Superior temporal gyrus (tissue), 1 donor: ENCODE data around the gene GTF2IRD1.
A peak's percentile ranks its signal among the peaks of the same experiment; 100 is the strongest.
"Not testable (repeated sequence)": the region's sequence is repeated elsewhere in the genome, so short reads cannot be mapped to it uniquely, and the experiment has no call there.

Source experiments
- DNase-seq: peaks from one replicate; pipeline ENCODE4 v3.0.0-alpha.2; 2016; ENCODE audit errors: extremely low spot score

The GTF2IRD1 gene

DNA sequence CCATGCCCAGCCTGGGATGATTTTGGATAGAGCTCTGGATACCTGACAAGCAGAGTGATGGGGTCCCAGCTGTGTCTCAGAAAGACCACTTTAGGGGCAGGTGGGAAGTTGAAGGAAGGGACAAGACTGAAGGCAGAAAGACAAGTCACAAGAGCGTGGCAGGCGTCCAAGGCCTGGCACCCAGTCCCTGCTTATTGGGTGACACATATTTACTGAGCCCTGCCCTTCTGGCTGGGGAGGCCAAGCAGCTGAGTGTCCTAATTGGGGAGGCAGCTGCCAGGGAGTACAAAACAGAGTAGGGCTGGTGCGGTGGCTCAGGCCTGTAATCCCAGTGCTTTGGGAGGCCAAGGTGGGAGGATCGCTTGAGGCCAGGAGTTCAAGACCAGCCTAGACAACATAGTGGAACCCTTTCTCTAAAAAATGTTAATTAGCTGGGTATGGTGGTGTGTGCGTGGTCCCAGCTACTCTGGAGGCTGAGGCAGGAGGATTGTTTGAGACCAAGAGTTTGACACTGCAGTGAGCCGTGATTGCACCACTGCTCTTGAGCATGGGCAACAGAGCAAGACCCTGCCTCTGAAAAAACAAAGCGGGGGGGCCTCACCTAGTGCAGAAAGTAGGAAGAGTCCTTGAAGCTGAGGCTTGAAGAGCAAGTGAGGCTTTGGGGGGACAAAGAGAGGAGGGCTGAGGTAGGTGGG is 150.8 kb downstream of the GTF2IRD1 start:
- no peak for DNase-seq

DNA sequence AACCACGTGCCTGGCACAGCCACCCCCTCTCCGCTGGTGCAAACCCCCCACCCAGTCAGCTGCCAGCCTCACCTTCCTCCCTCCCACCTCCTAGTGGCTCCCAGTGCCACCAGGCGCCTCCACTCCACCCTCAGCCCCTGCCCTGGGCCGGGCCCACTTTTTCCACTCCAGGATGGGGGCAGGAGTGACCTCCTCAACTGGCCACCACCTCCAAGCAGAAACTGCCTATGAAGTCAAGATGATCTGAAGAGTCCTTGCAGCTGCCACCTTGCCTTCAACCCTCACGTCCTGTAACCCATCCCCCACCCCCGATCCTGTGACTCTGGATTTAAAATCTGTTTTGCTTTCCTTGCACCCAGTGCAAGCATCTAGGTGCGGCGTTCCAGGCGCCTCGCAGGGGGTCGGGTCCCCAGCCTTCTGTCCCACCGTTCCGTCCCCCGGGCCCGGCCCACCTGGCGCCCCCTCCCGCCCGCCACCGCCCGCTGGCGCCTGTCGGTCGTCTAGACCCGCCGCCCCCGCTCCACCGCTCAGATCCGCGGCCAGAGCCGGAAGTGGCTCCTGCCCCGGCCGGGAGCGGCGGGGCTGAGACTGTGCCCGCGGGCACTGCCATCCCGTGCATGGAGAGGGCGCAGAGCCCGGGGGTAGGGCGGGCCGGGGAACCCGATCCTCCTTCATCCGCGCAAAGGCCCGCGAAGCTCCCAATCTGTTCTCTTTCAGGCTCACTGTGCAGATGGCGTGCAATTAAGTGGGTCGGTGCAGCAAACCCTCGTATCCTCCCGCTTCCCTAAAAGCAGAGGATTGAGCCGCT is 152.6 kb downstream of the GTF2IRD1 start:
- peak; percentile 27 for DNase-seq

DNA sequence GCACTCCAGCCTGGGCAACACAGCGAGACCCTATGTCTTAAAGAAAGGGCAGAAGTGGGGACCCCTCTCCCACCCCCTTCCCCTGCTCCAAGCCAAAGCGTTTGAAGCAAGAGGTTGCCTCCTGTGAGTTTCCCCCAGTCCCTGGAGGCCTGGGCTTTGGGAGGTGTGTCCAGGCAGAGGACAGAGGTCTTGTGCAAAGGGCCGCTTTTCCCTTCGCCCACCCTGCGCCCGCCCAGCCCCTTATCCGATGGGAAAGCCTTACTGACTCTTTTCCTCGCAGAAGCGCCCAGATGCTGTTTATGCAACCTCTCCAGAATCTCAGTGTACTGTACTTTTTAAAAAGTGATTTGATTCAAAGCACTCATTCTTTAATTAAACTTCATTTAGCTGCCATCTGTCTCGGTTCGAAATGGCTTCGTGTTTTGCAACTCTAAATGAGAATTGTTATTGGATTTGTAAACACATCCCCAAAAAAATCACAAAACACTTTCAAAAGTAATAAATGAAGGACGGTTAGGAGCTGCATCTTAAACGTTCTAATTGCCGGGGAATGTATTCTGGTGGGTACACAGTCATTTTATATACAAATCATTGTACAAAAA is 153.3 kb downstream of the GTF2IRD1 start:
- DNase-seq = peak; percentile 27

DNA sequence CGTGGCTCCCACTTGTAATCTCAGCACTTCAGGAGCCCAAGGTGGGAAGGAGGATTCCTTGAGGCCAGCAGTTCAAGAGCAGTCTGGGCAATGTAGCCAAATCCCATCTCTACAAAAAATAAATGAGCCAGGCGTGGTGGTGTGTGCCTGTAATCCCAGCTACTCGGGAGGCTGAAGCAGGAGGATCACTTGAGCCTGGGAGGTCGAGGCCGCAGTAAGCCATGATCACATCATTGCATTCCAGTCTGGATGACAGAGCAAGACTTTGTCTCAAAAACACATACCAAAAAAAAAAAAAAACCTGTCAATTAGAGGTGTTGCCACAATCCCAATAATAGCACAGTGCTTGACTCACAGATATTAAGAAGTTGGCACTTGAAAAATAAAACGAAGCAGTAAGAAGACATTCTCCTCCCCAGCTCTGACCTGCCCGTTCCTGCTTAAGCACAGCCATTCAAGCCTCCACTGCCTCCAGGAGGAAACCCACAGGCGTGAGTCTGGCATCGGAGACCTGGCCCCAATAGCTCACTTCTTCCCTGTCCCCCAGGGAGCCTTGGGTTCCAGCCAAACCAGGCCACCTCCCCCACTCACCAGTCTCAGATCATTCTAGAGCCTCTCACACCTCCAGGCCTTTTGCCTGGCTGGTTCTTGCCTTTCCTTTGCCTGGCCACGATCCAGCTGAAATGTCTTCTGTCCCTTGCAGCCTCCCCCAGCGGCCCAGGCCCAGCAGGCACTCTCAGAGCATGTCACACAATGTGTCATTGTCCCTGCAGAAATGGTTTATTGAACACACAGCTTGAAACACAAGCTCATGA is 158.5 kb downstream of the GTF2IRD1 start:
- peak; percentile 31 for DNase-seq

DNA sequence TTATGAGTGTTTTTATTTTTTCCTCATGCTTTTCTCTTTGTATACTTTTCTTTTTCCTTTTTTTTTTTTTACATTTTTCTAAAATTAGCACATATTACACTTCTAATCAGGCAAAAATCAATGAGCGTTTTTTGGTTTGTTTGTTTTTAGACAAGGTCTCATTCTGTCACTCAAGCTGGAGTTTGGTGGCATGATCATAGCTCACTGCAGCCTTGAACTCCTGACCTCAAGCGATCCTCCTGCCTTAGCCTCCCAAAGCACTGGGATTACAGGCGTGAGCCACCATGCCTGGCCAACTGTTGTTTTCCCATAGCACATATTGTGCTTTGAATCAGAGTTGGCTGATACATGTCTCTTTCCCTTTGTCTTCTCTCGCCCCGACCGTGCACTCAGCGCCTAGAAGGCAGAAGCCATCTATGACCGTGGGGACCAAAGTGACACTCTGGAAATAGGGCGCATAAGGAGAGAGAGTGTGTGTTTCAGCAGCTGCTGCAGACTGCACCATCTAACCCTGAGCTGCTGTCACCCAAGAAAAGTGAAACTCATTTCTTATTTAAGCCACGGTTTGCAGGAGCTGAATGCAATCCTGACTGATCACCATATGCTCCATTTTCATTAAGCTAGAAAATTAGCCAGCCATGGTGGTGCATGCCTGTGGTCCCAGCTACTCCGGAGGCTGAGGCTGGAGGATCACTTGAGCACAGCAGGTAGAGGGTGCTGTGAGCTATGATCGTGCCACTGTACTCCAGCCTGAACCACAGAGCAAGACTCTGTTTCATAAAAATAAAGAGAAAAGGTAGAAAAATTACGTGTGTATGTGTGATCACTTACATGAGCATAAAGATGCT is 162.5 kb downstream of the GTF2IRD1 start:
- DNase-seq = no peak

DNA sequence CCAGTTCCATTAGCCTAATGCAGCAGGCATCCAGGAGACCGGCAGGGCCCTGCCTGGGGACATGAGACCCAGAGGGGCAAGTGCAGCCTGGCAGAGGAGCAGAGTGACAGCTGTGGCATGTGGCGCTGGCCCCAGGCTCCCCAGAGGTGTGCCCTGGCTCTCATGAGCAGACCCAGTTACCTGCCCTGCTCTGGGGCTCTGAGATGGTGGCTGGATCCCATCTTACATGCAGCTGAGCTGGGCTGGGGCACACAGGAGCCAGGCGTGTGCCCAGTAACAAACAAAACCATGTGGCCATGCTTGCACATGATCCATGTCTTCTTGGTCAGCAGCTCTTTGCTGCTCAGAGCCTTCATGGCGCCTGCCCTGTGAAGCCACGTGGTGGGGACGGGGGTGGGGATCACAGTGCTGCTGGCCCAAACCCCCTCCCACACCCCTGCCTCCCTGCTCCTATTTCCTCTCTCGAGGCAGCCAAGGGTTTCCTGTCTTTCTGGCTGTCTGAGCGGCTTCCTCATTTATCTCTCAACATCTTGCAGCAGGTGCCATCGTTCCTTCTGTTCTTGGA is 163.6 kb downstream of the GTF2IRD1 start:
- no peak for DNase-seq

DNA sequence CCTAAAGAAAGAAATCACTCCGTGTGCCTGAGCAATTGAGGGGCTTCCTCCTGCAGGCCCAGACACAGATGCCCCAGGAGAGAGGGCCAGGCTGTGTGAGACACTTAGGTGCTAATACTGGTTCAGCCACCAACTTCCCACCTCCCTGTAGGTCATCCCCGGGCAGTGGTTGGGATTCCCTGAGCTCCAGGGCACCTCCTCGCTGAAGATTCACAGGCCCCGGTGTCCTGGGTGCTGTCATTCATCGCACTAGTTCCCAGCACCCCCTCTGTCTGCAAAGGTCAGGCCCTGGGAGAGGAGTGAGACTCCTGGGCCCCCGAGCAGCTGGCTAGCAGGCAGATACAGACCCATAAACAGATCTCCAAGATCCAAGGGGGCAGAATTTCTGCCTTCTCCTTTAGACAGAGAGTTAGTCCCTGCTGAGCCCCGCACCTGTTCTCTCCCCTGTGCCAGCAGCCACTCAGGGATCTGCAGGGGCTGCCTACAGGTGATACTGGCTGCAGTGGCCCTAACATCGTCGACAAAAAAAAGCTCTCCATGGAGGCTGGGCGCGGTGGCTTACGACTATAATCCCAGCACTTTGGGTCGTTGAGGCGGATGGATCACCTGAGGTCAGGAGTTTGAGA is 165.6 kb downstream of the GTF2IRD1 start:
- DNase-seq = no peak

DNA sequence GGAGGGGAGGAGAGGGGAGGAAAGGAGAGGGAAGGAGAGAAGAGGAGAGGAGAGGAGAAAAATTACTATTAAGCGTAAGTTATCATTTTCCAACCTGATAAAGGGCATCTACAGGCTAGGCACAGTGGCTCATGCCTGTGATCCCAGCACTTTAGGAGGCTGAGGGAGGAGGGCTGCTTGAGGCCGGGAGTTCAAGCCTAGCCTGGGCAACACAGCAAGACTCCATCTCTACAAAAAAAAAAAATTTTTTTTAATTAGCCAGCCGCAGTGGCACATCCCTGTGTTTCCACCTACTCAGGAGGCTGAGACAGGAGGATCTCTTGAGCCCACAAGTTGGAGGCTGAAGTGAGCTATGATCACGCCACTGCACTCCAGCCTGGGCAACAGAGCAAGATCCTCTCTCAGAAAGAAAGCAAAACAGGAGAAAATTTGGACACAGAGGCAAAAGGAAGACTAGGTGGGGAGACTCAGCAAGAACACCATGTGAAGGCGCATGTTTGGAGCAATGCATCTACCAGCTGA is 168.6 kb downstream of the GTF2IRD1 start:
- no peak for DNase-seq

DNA sequence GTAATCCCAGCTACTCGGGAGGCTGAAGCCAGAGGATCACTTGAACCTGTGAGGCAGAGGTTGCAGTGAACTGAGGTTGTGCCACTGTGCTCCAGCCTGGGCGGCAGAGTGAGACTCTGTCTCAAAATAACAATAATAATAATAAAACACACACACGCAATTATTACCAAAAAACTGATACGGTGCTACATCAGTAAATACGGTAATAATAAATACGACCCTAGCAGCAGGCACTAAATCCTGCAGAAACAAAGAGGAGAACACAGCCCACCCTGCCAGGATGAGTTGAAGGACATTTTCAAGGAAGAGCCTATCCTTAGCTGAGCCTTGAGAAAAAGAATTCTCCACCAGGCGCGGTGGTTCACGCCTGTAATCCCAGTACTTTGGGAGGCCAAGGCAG is 169.4 kb downstream of the GTF2IRD1 start:
- DNase-seq = no peak

DNA sequence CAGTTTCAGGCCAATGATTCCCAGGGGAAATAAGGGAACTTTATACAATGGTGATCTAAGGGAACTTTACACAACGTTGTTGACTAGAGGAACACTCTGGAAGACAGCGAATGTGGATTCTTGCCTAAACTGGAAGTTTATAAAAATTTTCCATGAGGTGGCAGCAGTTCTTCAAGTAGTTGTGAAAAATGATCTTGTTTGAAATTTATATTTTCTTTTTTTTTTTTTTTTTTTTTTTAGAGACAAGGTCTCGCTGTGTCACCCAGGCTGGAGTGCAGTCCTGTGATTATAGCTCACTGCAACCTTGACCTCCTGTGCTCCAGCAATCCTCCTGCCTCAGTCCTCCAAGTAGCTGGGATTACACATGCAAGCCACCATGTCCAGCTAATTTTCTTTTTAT is 171.7 kb downstream of the GTF2IRD1 start:
- DNase-seq = peak; percentile 70

DNA sequence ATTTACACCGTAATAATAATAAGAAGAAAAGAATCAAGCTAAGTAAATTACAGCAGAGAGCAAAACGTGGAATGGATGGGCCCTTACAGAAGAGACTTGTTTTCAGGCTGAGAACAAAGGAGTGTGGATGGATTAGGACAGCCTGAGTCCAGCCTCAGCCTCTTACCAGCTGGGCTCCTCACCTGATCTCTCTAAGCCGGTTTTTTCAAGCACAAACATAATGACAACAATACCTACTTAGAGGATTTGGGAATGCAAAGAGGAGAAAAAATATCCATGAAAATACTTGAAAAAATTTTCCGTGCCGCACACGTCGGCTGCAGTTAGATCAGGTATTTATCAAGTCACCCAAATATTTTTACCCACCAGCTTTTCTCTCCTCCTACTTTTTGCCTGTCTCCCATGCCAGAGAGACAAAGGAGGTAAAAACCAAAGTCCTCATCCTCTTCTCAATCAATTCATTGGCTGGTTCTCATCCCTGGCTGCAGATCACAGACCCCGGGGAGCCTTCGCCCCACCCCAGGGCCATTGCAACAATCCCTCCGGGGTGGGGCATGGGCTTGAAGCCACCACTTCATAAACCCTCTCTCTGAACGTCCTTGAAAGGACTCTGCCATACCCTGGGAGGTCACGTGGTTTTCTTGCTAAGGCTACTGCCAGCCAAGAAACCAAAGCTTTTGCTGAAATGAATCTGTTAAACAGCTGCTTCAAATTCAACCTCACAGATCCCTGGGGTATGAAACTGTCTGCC is 174.1 kb downstream of the GTF2IRD1 start:
- no peak for DNase-seq

DNA sequence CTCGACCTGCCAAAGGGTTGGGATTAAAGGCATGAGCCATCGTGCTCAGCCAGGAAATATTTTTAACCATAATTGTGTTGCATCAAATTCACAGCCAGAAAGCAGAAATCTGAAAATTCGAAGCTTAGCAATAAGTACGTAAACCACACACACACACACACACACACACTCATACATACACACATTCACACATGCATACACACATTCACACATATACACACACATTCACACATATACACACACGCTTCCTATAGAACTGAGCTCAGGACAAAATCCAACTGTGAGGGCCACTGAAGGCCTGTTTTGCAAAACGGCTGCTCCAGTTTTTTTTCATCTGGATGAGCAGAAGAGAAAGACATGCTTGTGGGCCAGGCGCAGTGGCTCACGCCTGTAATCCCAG is 178.8 kb downstream of the GTF2IRD1 start:
- no peak for DNase-seq

DNA sequence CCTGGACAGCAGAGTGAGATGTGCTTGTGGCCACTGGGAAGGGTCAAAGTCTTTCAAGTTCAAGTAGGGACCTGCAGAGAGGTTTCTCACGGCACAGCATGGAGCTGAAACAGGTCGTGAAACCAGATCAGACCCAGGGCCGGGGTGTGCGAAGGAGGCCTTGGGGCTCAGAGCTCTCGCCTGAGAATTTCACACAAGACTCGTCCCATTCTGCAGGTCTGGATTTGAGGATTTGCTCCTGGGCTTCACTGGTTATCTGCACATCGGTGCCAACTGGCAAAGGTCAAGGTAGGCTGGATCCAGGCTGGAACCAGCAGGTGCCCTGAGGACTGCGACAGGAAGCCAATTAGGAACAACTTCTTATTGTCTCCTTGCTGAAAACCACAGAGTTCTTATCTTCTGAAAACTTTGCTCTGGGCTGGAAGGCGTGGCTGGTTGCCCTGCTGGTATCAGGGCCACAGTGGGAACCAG is 179.8 kb downstream of the GTF2IRD1 start:
- no peak for DNase-seq

DNA sequence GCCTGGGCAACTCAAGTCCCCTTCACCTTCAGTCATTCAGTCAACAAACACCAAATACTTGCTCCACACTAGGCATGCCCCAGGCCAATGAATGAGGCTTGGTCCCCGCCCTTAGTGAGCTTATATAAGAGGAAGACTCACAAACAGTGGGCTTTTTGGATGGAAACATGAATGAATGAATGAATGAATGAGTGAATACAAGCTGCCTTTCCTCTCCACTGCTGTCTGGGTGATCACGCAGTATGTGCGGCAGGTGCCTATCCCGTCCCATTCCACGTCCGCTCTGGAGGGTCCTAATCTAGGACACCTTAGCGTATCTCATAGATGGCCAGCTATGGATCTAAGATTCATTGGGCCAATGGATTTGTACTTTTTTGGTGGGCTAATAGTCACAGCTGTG is 184.0 kb downstream of the GTF2IRD1 start:
- DNase-seq = no peak

DNA sequence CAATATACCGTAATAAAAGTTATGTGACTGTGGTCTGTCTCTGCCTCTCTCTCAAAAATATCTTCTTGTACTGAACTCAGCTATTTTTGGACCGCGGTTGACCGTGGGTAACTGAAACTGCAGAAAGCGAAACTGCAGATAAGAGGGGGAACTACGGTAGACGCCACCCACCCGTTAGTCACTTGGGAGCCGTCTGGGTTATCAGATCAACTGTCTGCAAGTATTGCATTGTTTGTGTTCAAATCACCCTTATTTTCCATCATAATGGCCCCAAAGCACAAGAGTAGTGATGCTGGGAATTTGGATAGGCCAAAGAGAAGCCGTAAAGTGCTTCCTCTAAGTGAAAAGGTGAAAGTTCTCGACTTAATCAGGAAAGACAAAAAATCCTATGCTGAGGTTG is 196.3 kb downstream of the GTF2IRD1 start:
- not testable (repeated sequence) for DNase-seq

DNA sequence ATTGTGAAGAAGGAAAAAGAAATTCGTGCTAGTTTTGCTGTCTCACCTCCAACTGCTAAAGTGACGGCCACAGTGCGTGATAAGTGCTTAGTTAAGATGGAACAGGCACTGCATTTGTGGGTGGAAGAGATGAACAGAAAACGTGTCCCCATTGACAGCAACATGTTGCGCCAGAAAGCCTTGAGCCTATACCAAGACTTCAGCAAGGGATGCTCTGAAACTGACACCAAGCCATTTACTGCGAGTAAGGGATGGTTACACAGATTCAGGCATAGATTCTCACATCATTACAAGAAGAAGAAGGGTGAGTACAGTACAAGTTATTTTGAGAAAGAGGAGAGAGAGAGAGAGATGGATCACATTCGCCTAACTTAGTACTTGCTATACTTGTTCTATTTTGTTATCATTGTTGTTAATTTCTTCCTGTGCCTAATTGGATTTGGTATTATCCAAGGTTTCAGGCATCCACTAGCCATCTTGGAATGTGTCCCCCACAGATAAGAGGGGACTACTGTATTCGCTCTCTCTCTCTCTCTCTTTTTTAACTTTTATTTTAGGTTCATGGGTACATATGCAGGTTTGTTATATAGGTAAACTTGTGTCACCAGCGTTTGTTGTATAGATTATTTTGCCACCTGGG is 196.9 kb downstream of the GTF2IRD1 start:
- DNase-seq = not testable (repeated sequence)

DNA sequence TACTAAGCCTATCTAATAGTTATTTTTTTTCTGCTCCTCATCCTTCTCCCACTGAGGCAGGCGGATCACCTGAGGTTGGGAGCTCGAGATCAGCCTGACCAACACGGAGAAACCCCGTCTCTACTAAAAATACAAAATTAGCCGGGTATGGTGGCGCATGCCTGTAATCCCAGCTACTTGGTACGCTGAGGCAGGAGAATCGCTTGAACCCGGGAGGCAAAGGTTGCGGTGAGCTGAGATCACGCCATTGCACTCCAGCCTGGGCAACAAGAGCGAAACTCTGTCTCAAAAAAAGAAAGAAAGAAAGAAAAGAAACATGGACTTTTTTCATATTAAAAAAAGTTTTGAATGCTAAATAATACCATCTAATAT is 197.4 kb downstream of the GTF2IRD1 start:
- DNase-seq = not testable (repeated sequence)
